SK-N-SH (cell line): ENCODE data around the gene MLLT1.

Experiments used
- CTCF ChIP-seq: fragments of 200-600 bp; sonication (generic); IDR thresholded peaks from 2 replicates; pipeline ENCODE4 v1.6.1; 2017; ENCODE audit warnings: antibody characterized with exemption, mild to moderate bottlenecking, moderate library complexity
- EP300 ChIP-seq, 2 experiments: IDR thresholded peaks; 2 replicates each; pipeline versions ENCODE4 v1.4.0 to v1.6.1; 2012; ENCODE audit warnings: borderline replicate concordance in 1 of 2, low read depth in 1 of 2, low read length in 1 of 2
- MAX ChIP-seq: IDR thresholded peaks from 2 replicates; pipeline ENCODE4 v1.4.0; 2012; ENCODE audit warnings: low read depth
- NFIC ChIP-seq: IDR thresholded peaks from 2 replicates; pipeline ENCODE4 v1.4.0; 2012; ENCODE audit warnings: borderline replicate concordance
- POLR2AphosphoS5 ChIP-seq: IDR thresholded peaks from 2 replicates; pipeline ENCODE4 v1.6.1; 2012; ENCODE audit warnings: low read depth, low read length
- RFX5 ChIP-seq: IDR thresholded peaks from 2 replicates; pipeline ENCODE4 v1.6.1; 2012; ENCODE audit warnings: mild to moderate bottlenecking, improper control_type of control experiment, low read length
- RXRA ChIP-seq: IDR thresholded peaks from 2 replicates; pipeline ENCODE4 v1.4.0; 2012; ENCODE audit warnings: low read depth, mild to moderate bottlenecking, borderline replicate concordance
- SIN3A ChIP-seq: IDR thresholded peaks from 2 replicates; pipeline ENCODE4 v1.6.1; 2012; ENCODE audit warnings: low read depth, mild to moderate bottlenecking, low read length, moderate library complexity, borderline replicate concordance
- YY1 ChIP-seq: IDR thresholded peaks from 2 replicates; pipeline ENCODE4 v1.4.0; 2012; ENCODE audit warnings: low read depth, mild to moderate bottlenecking

- TF ChIP-seq MAX (no peak), SIN3A (no peak), YY1 (no peak), CTCF (no peak), RFX5 (no peak), POLR2AphosphoS5 (no peak), RXRA (no peak), EP300 (IDR thresholded peaks at IDR 0.05; ENCODE audit: borderline replicate concordance in 1 of 2, low read depth in 1 of 2, low read length in 1 of 2) (no peak), NFIC (no peak)
These were observed 17.3 kb downstream of the MLLT1 start for GRCh38 chr19:6262519-6262918.
